Neural cell (in vitro differentiated cells): ENCODE measurements around the gene KHSRP. TPM values are rescaled to one million over a fixed set of nuclear protein-coding genes. Genes with fewer than 3 reads are reported as not detected.
A peak's percentile ranks its signal among the peaks of the same experiment; 100 is the strongest.

Source experiments
- H2AFZ ChIP-seq: fragments of 200-600, 300-800 bp; sonication (generic), shearing (Covaris generic); 2 replicates; pipeline ENCODE4 v1.6.0; 2014; ENCODE audit warnings: low read depth, mild to moderate bottlenecking, antibody characterized with exemption, low read length, moderate library complexity
- H3F3A ChIP-seq: fragments of 200-600 bp; shearing (Covaris generic); 2 replicates; pipeline ENCODE4 v1.6.1; 2016; ENCODE audit warnings: mild to moderate bottlenecking, moderate library complexity, mixed read lengths, antibody characterized with exemption, low read length; ENCODE audit not compliant: insufficient read depth, poor library complexity, severe bottlenecking
- H3K27ac ChIP-seq: fragments of 200-600, 300-800 bp; sonication (generic), shearing (Covaris generic); 2 replicates; pipeline ENCODE4 v1.5.1; 2014; ENCODE audit warnings: mild to moderate bottlenecking, low read length, moderate library complexity
- H3K27me3 ChIP-seq: fragments of 300-800, 200-600 bp; sonication (generic), shearing (Covaris generic); 2 replicates; pipeline ENCODE4 v1.6.0; 2014; ENCODE audit warnings: mild to moderate bottlenecking, low read depth, low read length, moderate library complexity; ENCODE audit not compliant: insufficient read depth
- H3K36me3 ChIP-seq: fragments of 300-800, 200-600 bp; sonication (generic), shearing (Covaris generic); 2 replicates; pipeline ENCODE4 v1.5.1; 2014; ENCODE audit warnings: mild to moderate bottlenecking, antibody characterized with exemption, low read length, moderate library complexity; ENCODE audit not compliant: insufficient read depth
- H3K4me2 ChIP-seq: fragments of 300-800, 200-600 bp; sonication (generic), shearing (Covaris generic); 2 replicates; pipeline ENCODE4 v1.6.0; 2014; ENCODE audit warnings: mild to moderate bottlenecking, low read length
- H3K4me3 ChIP-seq: fragments of 300-800, 200-600 bp; sonication (generic), shearing (Covaris generic); 2 replicates; pipeline ENCODE4 v1.5.1; 2014; ENCODE audit warnings: mild to moderate bottlenecking, low read length, moderate library complexity
- H3K79me2 ChIP-seq: fragments of 200-600 bp; shearing (Covaris generic); replicated peaks from 2 replicates; pipeline ENCODE4 v1.6.0; 2014; ENCODE audit warnings: mild to moderate bottlenecking, low read length, moderate library complexity; ENCODE audit not compliant: insufficient read depth
- H3K9ac ChIP-seq: fragments of 300-800, 200-600 bp; sonication (generic), shearing (Covaris generic); 2 replicates; pipeline ENCODE4 v1.6.1; 2016; ENCODE audit warnings: mild to moderate bottlenecking, low read length, mixed read lengths
- H3K9me2 ChIP-seq: fragments of 200-600 bp; shearing (Covaris generic); 2 replicates; pipeline ENCODE4 v1.6.1; 2016; ENCODE audit warnings: mild to moderate bottlenecking, low read length, mixed read lengths; ENCODE audit not compliant: insufficient read depth
- H3K9me3 ChIP-seq: fragments of 200-600, 300-800 bp; sonication (generic), shearing (Covaris generic); 2 replicates; pipeline ENCODE4 v1.6.1; 2016; ENCODE audit warnings: mild to moderate bottlenecking, mixed run types, low read length, moderate library complexity, mixed read lengths
- H4K20me1 ChIP-seq: fragments of 200-600 bp; shearing (Covaris generic); 2 replicates; pipeline ENCODE4 v1.6.1; 2016; ENCODE audit warnings: mild to moderate bottlenecking, mixed run types; ENCODE audit not compliant: insufficient read depth
- CTCF ChIP-seq: fragments of 450-650 bp; IDR thresholded peaks from 2 replicates; pipeline ENCODE4 v1.5.1; 2014; ENCODE audit warnings: antibody characterized with exemption, mild to moderate bottlenecking, moderate library complexity; ENCODE audit not compliant: poor library complexity, severe bottlenecking
- EZH2 ChIP-seq: fragments of 200-600, 300-800 bp; shearing (Covaris generic), sonication (generic); IDR thresholded peaks from 2 replicates; pipeline ENCODE4 v1.6.1; 2014; ENCODE audit warnings: antibody characterized with exemption, low read length, borderline replicate concordance, mild to moderate bottlenecking; ENCODE audit not compliant: insufficient read depth, poor library complexity, severe bottlenecking
- MXI1 ChIP-seq: fragments of 450-650 bp; conservative IDR thresholded peaks from 2 replicates; pipeline ENCODE4 v1.6.1; 2014; ENCODE audit warnings: antibody characterized with exemption, mild to moderate bottlenecking; ENCODE audit not compliant: poor library complexity, severe bottlenecking
- POLR2AphosphoS5 ChIP-seq: IDR thresholded peaks from 2 replicates; pipeline ENCODE4 v1.6.1; 2012
- RAD21 ChIP-seq: fragments of 450-650 bp; conservative IDR thresholded peaks from 2 replicates; pipeline ENCODE4 v1.6.1; 2014; ENCODE audit warnings: antibody characterized with exemption, mild to moderate bottlenecking, moderate library complexity
- REST ChIP-seq: IDR thresholded peaks from 2 replicates; pipeline ENCODE4 v1.6.1; 2012; ENCODE audit warnings: borderline replicate concordance
- SMC3 ChIP-seq: fragments of 450-650 bp; conservative IDR thresholded peaks from 2 replicates; pipeline ENCODE4 v1.6.1; 2014; ENCODE audit warnings: antibody characterized with exemption, mild to moderate bottlenecking, moderate library complexity; ENCODE audit not compliant: poor library complexity
- polyA minus RNA-seq: library from RNA; depleted of rRNA, polyadenylated mRNA; stranded (reverse); fragments of >200 nt; gene quantifications from 2 replicates; pipeline ENCODE4 v1.2.3, GENCODE V29; 2014
- polyA plus RNA-seq: library from polyadenylated mRNA; depleted of rRNA; stranded (reverse); fragments of >200 nt; gene quantifications from 2 replicates; pipeline ENCODE4 v1.2.3, GENCODE V29; 2014

KHSRP gene
- polyA plus RNA-seq (33.3 and 40.3 TPM in 2 replicates), polyA minus RNA-seq (105 and 110 TPM in 2 replicates)

GRCh38 chr19:6424195-6424938 lies at the start of gene KHSRP:
Gene KHSRP (minus strand): TSS chr19:6424811. CDS start chr19:6424701, 110 bp downstream.
- H3K4me2 ChIP-seq, result peak within 1 kb of the TSS; percentile 81
- H2AFZ ChIP-seq, result peak within 1 kb of the TSS; percentile 41
- H3K4me3 ChIP-seq, result peak within 1 kb of the TSS; percentile 96
- no peaks in the 10 kb centered on the region for H3K27me3 ChIP-seq
- TF ChIP-seq SMC3 (no peak), RAD21 (no peak), MXI1 (peak; percentile 31), POLR2AphosphoS5 (peak; percentile 96), CTCF (no peak), REST (peak; percentile 54)
- peaks cover 26% of the 10 kb centered on the region for H4K20me1 ChIP-seq
- H3K27ac ChIP-seq, result peak within 1 kb of the TSS; percentile 85
- H3F3A ChIP-seq, result no peaks in the 10 kb centered on the region
- no peaks in the 10 kb centered on the region for H3K9me3 ChIP-seq
- no peaks in the 10 kb centered on the region for H3K9me2 ChIP-seq
- H3K79me2 ChIP-seq, result peaks cover 38% of the 10 kb centered on the region
- no peaks in the 10 kb centered on the region for H3K36me3 ChIP-seq
- H3K9ac ChIP-seq, result peak within 1 kb of the TSS; percentile 84

DNA sequence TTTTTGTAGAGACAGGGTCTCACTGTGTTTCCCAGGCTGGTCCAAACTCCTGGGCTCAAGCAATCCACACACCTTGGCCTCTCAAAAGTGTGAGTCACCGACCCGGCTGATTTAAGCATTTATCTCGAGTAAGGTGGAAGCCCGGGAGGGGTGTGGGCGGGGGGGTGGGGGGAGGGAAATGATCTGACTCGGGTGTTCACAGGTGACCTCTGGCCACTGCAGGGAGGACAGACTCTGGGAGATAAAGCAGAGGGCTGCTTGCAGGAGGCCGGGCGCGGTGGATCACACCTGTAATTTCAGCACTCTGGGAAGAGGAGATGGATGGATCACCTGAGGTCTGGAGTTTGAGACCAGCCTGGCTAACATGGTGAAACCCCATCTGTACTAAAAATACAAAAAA lies 49.0 kb upstream of the KHSRP start:
- no peaks in the 10 kb centered on the region for H3K36me3 ChIP-seq
- no peak overlapping the region for H3K4me2 ChIP-seq
- H3K9me3 ChIP-seq, result no peaks in the 10 kb centered on the region
- H3K9me2 ChIP-seq, result no peaks in the 10 kb centered on the region
- H2AFZ ChIP-seq, result no peak overlapping the region
- H4K20me1 ChIP-seq, result no peaks in the 10 kb centered on the region
- no peak overlapping the region for H3K9ac ChIP-seq
- H3K4me3 ChIP-seq, result no peak overlapping the region
- peaks cover 17% of the 10 kb centered on the region for H3K27me3 ChIP-seq
- H3F3A ChIP-seq, result no peaks in the 10 kb centered on the region
- H3K79me2 ChIP-seq, result no peaks in the 10 kb centered on the region
- no peak for TF ChIP-seq CTCF
- TF ChIP-seq MXI1, result no peak
- no peak for TF ChIP-seq REST
- no peak for TF ChIP-seq EZH2
- TF ChIP-seq POLR2AphosphoS5, result no peak
- no peak overlapping the region for H3K27ac ChIP-seq
